Transverse colon (tissue), 4 donors: Measurements from ENCODE around the gene GSKIP.

ENCODE experiments used
- CTCF ChIP-seq, 5 experiments: fragments of 200-600 bp in 3 of 5; fragments of 450-650 bp in 2 of 5; sonication (generic) in 3 of 5; IDR thresholded peaks; 1 replicate in 2 of 5; 2 replicates in 3 of 5; pipeline ENCODE4 v1.5.1; 2016 to 2017; ENCODE audit warnings: antibody characterized with exemption in 5 of 5, inconsistent platforms in 3 of 5, mild to moderate bottlenecking in 2 of 5, moderate library complexity in 1 of 5
- POLR2AphosphoS5 ChIP-seq, 3 donors: sonication (generic); formaldehyde crosslinking; IDR thresholded peaks; one replicate each; pipeline ENCODE4 v1.6.1; 2016; ENCODE audit warnings: antibody characterized with exemption in 3 of 3

- no peak for TF ChIP-seq POLR2AphosphoS5 (IDR thresholded peaks at IDR 0.05)
- no peak for TF ChIP-seq CTCF (IDR thresholded peaks at IDR 0.05)
These were observed 7.2 kb downstream of the GSKIP start for GRCh38 chr14:96370528-96370927.
